Activated T-cell treated with anti-CD3 and anti-CD28 coated beads for 24 hours (primary cell): ENCODE results near the gene ADGRV1.
"Not testable (repeated sequence)": the region's sequence is repeated elsewhere in the genome, so short reads cannot be mapped to it uniquely, and the experiment has no call there.

Experiments used
- DNase-seq: peaks from one replicate; pipeline ENCODE4 v3.0.0-alpha.2; 2020; ENCODE audit warnings: low read depth

ADGRV1 gene

DNA sequence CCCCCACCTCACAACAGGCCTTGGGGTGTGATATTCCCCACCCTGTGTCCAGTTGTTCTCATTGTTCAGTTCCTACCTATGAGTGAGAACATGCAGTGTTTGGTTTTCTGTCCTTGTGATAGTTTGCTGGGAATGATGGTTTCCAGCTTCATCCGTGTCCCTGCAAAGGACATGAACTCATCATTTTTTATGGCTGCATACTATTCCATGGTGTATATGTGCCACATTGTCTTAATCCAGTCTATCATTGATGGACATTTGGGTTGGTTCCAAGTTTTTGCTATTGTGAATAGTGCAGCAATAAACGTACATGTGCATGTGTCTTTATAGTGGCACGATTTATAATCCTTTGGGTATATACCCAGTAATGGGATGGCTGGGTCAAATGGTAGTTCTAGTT is 41.7 kb downstream of the ADGRV1 start:
- not testable (repeated sequence) for DNase-seq

DNA sequence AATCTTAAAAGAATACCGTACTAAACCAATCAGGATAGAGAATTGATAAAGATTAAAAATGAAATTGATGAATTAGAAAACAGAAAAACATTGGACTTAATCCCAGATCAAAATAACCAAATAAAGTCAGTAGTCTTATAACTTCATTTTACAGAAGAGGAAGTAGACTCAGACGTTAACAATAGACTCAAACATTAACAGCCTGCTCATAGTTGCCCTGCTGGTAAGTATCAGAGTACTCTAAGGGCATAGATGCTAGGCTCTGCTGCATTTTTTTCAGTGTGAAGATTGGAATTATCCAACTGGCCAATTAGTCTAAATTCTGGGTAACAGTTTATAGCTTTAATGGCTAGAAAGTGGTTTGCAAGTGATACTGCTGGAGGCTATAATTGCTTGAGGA is 42.9 kb downstream of the ADGRV1 start:
- DNase-seq = no peak

GRCh38 chr5:90602681-90603080 is 44.1 kb downstream of the ADGRV1 start:
- no peak for DNase-seq

DNA sequence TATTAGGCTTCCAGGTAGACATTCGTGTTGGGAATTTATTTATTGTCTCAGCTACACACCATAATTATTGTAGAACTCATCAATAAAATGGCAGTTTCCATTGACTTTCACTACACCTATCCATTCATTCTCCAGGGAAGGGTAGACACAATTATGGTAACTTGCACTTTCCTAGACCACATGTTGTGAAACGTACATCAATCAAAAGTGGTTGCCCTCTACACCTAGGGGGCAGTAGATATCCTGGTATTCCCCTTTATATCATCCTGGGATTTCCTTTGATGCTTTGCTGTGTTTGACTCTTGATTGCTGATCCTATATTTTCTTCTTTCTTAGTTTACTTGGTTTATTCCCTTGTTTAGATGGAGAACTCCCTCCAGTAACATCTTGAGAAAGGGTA is 47.9 kb downstream of the ADGRV1 start:
- DNase-seq = no peak

DNA sequence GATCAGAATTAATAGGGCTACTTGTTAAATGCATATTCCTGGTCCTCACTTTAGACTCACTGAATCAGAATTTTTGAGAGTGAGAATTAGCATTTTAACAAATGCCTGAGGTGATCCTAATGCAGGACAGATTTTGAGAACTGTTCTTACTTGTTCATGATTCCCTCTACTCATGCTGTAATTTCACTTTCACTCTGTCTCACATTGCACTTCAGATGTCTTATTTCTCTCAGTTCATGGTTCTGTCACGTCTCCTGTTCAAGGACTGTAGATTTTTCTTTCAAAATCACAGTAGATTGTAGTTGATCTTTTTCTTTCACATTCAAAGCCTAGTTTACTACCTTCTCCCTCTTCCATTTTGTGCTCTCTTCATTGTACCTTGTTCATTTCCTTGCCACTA is 54.3 kb downstream of the ADGRV1 start:
- DNase-seq = no peak

- DNase-seq = no peak
Measured at GRCh38 chr5:90613459-90613858, 54.9 kb downstream of the ADGRV1 start.

- DNase-seq = no peak
Measured at GRCh38 chr5:90613918-90614504, 55.4 kb downstream of the ADGRV1 start.

GRCh38 chr5:90615355-90615754 is 56.8 kb downstream of the ADGRV1 start:
- DNase-seq = no peak

- DNase-seq = no peak
Measured at GRCh38 chr5:90618071-90618470, 59.5 kb downstream of the ADGRV1 start.

- DNase-seq = not testable (repeated sequence)
Measured at GRCh38 chr5:90619762-90620161, 61.2 kb downstream of the ADGRV1 start.

DNA sequence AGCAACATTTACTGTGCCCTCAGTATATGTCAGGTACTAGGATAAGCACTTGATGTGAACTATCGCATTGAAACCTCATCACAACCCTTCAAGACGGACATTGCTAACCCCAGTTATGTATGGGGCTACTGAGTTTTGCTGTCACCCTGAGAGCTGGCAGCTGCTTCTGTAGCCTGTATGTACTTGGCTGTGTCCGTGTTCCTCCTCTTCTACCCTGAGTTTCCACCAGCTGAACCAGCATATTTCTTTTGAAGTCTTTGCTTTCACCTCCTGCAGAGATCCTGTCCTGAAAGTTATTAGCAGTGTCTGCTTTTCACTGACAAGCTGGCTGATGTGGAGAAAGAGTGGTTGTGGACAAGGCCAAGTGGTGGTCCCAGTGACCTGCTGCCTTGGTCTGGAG is 63.3 kb downstream of the ADGRV1 start:
- DNase-seq = no peak

DNA sequence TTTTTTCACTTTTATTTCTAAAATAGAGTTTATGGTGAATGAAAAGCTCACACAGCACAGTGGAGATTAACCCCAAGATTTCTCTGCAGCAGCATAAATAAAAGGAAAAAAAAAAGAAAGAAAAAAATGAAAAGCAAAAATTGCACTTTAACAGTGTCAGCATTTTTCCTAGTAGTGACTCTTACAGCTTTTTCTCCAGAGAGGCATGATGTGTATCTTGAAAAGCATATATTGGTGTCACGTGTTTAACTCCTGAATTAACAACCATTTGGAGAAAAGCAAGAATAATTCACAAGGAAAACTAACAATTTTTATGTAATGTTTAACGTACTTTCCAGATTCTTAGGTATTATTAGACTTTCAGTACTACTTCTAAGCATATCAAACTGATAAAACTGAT is 67.9 kb downstream of the ADGRV1 start:
- DNase-seq = no peak

- no peak for DNase-seq
Measured at GRCh38 chr5:90628492-90628891, 69.9 kb downstream of the ADGRV1 start.

DNA sequence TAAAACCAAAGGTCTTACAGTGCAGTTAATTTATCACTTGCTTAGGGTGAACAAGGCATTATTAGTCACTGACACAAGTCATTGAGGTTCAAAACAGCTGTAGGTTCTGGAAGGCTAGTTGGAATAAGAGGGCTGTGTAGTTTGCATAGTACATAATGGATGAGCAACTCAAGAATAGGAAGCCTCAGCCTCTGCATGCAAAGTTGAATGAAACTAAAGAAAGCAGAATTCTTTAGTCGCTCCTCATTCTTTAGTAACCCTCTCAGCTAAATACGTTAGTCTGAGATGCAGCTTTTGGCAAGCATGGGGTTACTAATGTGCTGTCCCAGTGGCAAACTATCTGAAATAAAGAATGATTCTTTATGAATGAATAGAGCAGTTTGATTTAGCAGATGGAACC is 74.2 kb downstream of the ADGRV1 start:
- no peak for DNase-seq

DNA sequence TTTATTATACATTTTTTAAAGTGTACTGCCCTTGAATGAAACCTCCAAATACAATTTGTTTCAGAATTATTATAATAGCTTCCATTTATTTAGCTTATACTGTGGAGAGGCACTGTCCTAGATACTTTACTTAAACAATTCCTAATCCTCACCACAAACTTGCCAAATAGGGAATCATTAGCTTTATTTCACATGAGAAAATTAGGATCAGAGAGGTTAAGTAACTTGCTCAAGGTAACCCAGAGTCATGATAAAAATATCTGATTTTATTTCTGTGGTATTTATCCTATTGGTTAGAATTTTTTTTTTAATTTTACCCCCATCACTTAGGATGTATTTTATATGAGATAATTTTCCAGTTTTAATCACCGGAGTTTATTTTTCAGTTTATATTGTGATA is 78.4 kb downstream of the ADGRV1 start:
- no peak for DNase-seq

DNA sequence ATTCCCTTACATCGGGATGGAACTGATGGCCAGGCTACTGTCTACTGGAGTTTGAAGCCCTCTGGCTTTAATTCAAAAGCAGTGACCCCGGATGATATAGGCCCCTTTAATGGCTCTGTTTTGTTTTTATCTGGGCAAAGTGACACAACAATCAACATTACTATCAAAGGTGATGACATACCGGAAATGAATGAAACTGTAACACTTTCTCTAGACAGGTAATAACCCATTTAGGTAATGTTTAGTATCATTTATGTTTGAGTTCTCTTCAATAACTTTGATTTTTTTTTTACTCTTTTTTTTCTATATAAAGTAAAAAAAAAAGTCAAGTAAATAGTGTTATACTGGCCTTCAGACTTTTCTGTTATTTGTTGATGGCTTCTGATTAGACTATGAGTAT is 79.1 kb downstream of the ADGRV1 start:
- no peak for DNase-seq

- no peak for DNase-seq
Measured at GRCh38 chr5:90638878-90639277, 80.3 kb downstream of the ADGRV1 start.

GRCh38 chr5:90640484-90641059 is 82.0 kb downstream of the ADGRV1 start:
- DNase-seq = no peak

GRCh38 chr5:90641528-90641927 is 82.9 kb downstream of the ADGRV1 start:
- no peak for DNase-seq

- DNase-seq = no peak
Measured at GRCh38 chr5:90642706-90643229, 84.2 kb downstream of the ADGRV1 start.

GRCh38 chr5:90644132-90644531 is 85.5 kb downstream of the ADGRV1 start:
- DNase-seq = no peak

DNA sequence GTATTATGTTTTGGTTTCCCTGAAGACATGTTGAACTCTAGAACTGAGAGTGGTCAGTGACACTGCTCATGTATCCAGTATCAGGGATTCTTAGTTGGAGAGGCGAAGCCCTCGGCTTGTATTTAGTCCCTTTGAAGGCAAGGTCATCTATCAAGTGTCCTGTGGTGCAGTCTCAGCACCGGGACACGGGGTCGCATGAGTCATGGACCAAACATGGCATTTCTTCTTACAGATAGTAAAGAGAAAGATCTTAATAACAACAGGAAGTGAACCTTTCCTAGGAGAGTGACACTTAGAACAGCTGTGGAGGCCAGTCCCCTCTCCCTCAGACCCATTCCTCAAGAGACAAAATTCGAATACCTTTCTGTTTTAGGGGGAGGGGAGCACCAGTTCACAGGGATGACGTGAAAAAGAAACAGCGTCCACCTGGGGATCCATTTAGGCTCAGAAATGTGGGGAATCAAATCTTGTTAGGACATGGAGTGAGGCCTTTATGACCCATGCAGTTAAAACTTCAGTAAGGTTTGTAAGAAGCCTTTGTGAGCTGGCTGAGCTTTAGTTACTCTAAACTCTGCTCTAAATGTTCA is 86.5 kb downstream of the ADGRV1 start:
- DNase-seq = no peak

DNA sequence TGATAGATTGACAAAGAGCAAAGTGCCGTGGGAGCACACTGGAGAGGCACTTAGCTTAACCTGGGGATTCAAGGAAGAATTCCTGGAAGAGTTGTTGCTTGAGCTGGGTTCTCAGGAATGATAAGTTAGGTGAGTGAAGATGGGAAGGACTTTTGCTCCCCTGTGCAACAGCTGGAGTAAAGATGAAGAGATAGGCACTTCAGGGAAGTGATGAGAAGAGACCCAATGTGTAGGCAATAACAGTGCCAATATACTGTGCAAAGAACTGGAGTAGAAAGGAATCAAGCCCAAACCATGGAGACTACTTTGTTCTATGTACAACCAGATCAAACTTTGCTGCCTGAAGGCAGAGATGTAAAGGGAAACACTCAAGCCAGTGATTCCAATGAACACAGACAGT is 92.2 kb downstream of the ADGRV1 start:
- no peak for DNase-seq

DNA sequence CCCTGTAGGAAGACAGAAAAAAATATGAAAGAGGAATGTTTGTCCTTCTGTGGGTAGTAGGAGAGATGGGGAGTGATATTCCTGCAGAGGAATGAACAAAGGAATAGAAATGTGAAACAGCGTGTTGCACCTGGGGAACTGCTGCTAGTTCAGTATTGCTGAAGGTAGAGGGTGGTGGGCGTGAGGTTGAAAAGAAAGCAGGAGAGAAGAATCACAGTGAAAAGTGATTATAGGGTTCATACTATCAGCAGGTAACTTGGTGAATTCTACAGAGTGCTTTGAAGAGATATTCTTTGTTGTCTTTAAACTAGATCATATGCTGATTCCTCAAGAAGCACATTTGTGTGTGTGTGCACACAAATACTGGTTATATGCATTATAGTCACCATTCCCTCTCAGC is 95.6 kb downstream of the ADGRV1 start:
- DNase-seq = no peak
